Measurements from ENCODE around the gene LRRC57.

DNA sequence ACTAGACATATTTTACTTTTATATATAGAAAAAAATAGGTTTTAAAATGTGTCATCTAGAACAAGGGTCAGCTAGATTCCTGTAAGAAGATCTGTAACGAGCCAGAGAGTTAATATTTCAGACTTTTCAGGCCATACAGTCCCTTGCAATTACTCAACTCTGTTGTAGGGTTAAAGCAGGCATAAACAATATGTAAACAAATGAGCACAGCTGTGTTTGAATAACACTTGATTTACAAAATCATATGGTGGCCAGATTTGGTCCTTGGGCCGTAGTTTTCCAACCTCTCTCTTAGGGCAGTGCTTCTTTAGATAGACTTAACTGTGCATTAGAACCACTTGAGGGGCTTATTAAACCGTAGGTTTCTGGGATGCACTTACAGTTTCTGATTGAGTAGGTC, 19.6 kb downstream of the LRRC57 start:
- no peak for TF ChIP-seq EZH2 (IDR thresholded peaks at IDR 0.05; ENCODE audit: insufficient read depth, poor library complexity, severe bottlenecking)
- no peak for TF ChIP-seq EZH2phosphoT487 (IDR thresholded peaks at IDR 0.05; ENCODE audit: insufficient read depth, low read depth)

All from GM23248 (cell line).